GM12878 (cell line): ENCODE results near the gene RPUSD2. TPM values are rescaled to one million over a fixed set of nuclear protein-coding genes. Genes with fewer than 3 reads are reported as not detected.

ENCODE experiments used
- ATF3 ChIP-seq: IDR thresholded peaks from 2 replicates; pipeline ENCODE4 v1.6.1; 2011; ENCODE audit warnings: low read depth, mild to moderate bottlenecking, low read length, moderate library complexity, borderline replicate concordance; ENCODE audit errors: extremely low read depth
- BCLAF1 ChIP-seq: fragments of 450-650 bp; IDR thresholded peaks from 2 replicates; pipeline ENCODE4 v1.6.1; 2017; ENCODE audit warnings: antibody characterized with exemption, mild to moderate bottlenecking, moderate library complexity
- FOXM1 ChIP-seq: IDR thresholded peaks from 2 replicates; pipeline ENCODE4 v1.6.1; 2012; ENCODE audit warnings: low read depth, mild to moderate bottlenecking, inconsistent platforms, low read length, moderate library complexity
- IRF5 ChIP-seq: fragments of 450-650 bp; IDR thresholded peaks from 2 replicates; pipeline ENCODE4 v1.6.1; 2017; ENCODE audit warnings: borderline replicate concordance
- KAT2A ChIP-seq: conservative IDR thresholded peaks from 2 replicates; pipeline ENCODE4 v1.6.1; 2011; ENCODE audit warnings: low read depth, low read length; ENCODE audit not compliant: control insufficient read depth
- KLF5 ChIP-seq: fragments of 450-650 bp; IDR thresholded peaks from 2 replicates; pipeline ENCODE4 v1.6.1; 2014; ENCODE audit warnings: mild to moderate bottlenecking; ENCODE audit not compliant: partially characterized antibody
- LARP7 ChIP-seq: fragments of 450-650 bp; IDR thresholded peaks from 2 replicates; pipeline ENCODE4 v1.6.1; 2017; ENCODE audit warnings: mild to moderate bottlenecking
- NFYA ChIP-seq: IDR thresholded peaks from 2 replicates; pipeline ENCODE4 v1.6.1; 2011; ENCODE audit warnings: low read depth, mild to moderate bottlenecking, low read length, improper control_type of control experiment, borderline replicate concordance
- POLR2A ChIP-seq: IDR thresholded peaks from 2 replicates; pipeline ENCODE4 v1.6.1; 2011; ENCODE audit warnings: low read depth, mild to moderate bottlenecking, low read length
- SMAD5 ChIP-seq: IDR thresholded peaks from 2 replicates; pipeline ENCODE4 v1.6.1; 2016; ENCODE audit warnings: antibody characterized with exemption, low read depth
- STAT3 ChIP-seq: IDR thresholded peaks from 2 replicates; pipeline ENCODE4 v1.6.1; 2011; ENCODE audit warnings: low read depth, low read length, improper control_type of control experiment
- TBL1XR1 ChIP-seq: IDR thresholded peaks from 2 replicates; pipeline ENCODE4 v1.6.1; 2012; ENCODE audit warnings: low read depth, low read length, improper control_type of control experiment
- TCF12 ChIP-seq: IDR thresholded peaks from 2 replicates; pipeline ENCODE4 v1.6.1; 2011; ENCODE audit warnings: low read depth, mild to moderate bottlenecking, low read length
- USF1 ChIP-seq: IDR thresholded peaks from 2 replicates; pipeline ENCODE4 v1.6.1; 2011; ENCODE audit warnings: borderline replicate concordance, low read depth, mild to moderate bottlenecking, moderate library complexity, mixed read lengths, low read length; ENCODE audit not compliant: insufficient read depth; ENCODE audit errors: extremely low read length
- ZBTB11 ChIP-seq: fragments of 450-650 bp; formaldehyde crosslinking; IDR thresholded peaks from 2 replicates; pipeline ENCODE4 v1.5.0; 2022; ENCODE audit warnings: mild to moderate bottlenecking, missing genetic modification characterization
- ZBTB33 ChIP-seq: fragments of 450-650 bp; IDR thresholded peaks from 2 replicates; pipeline ENCODE4 v1.6.1; 2017; ENCODE audit warnings: mild to moderate bottlenecking
- polyA plus RNA-seq, 11 experiments: library from polyadenylated mRNA; depleted of rRNA in 4 of 11; unstranded in 6 of 11; stranded (reverse) in 5 of 11; fragments of >200 nt; fragmentation: Nextera tagmentation in 4 of 11; fragmentation: Illumina TruSeq in 1 of 11; extraction: Ambion mirVana in 4 of 11; extraction: Trizol in 1 of 11; gene quantifications; 1 replicate in 1 of 11; 2 replicates in 10 of 11; pipeline versions ENCODE4 v1.2.1 to v1.2.3, GENCODE V29; 2011 to 2016; ENCODE audit warnings: inconsistent platforms in 2 of 11, missing spikeins in 2 of 11, low read depth in 1 of 11
- total RNA-seq, 4 experiments: library from RNA; depleted of rRNA in 3 of 4; stranded (reverse); fragments of >200 nt in 3 of 4; fragmentation: Illumina TruSeq in 1 of 4; extraction: Trizol in 1 of 4; gene quantifications; 2 replicates each; pipeline versions ENCODE4 v1.2.1 to v1.2.3, GENCODE V29; 2013 to 2021

The RPUSD2 gene
- total and polyA plus RNA-seq, 10 of the 15 experiments (the other 5 are each of a cell fraction or from before 2014, with no cell fraction given), result 4.0 to 33.3 (median 18.5) TPM

GRCh38 chr15:40550341-40551037 is 18.6 kb upstream of the RPUSD2 start (continued):
- TF ChIP-seq ATF3 (no peak), FOXM1 (peak; percentile 90), STAT3 (peak; percentile 48; the same call in 1 of the 2 replicates), KAT2A (no peak), BCLAF1 (no peak), ZBTB11 (CRISPR knock-in tag) (no peak), TBL1XR1 (peak; percentile 92; the same call in 1 of the 2 replicates), POLR2A (no peak), KLF5 (no peak), LARP7 (no peak), NFYA (no peak), SMAD5 (no peak), ZBTB33 (no peak), IRF5 (no peak), TCF12 (no peak), USF1 (no peak)
